ENCODE results near the gene ELP4.

ELP4 gene

GRCh38 chr11:31531293-31531692 is 21.7 kb downstream of the ELP4 start:
- H3K36me3 ChIP-seq (ENCODE audit: insufficient read depth, low read length): no peaks in the 10 kb centered on the region
- TF ChIP-seq EZH2phosphoT487 (IDR thresholded peaks at IDR 0.05; ENCODE audit: borderline replicate concordance) (no peak), CTCF (conservative IDR thresholded peaks at IDR 0.05; ENCODE audit: low read length) (no peak)
- H3K4me2 ChIP-seq (ENCODE audit: low read depth, low read length, poor library complexity, severe bottlenecking): no peak overlapping the region
- no peaks in the 10 kb centered on the region for H4K20me1 ChIP-seq (ENCODE audit: insufficient read depth, low read length, poor library complexity, severe bottlenecking)
- H3K9me2 ChIP-seq (replicated peaks; ENCODE audit: low read depth, low read length): no peaks in the 10 kb centered on the region
- H3K27me3 ChIP-seq (ENCODE audit: insufficient read depth, low read length, poor library complexity, severe bottlenecking): no peaks in the 10 kb centered on the region
- peaks cover 18% of the 10 kb centered on the region for H3K4me1 ChIP-seq (ENCODE audit: insufficient read depth, low read length, poor library complexity, severe bottlenecking)
- no peak overlapping the region for H3K9ac ChIP-seq (ENCODE audit: low read depth, low read length, poor library complexity, severe bottlenecking)
- no peaks in the 10 kb centered on the region for H3K9me3 ChIP-seq (ENCODE audit: insufficient read depth, low read depth, low read length)
- no peak overlapping the region for H3K4me3 ChIP-seq (ENCODE audit: low read length, poor library complexity, severe bottlenecking)
- no peaks in the 10 kb centered on the region for H3K79me2 ChIP-seq (ENCODE audit: insufficient read depth, low read length)
- H3F3A ChIP-seq (ENCODE audit: low read depth): 0 out of 2 replicates have a peak, but pooled peaks cover 4% of the 10 kb centered on the region
- H2AFZ ChIP-seq (ENCODE audit: low read length): no peak overlapping the region

GRCh38 chr11:31535479-31535878 is 25.9 kb downstream of the ELP4 start:
- Histone ChIP-seq H3K9me2 (replicated peaks; ENCODE audit: low read depth, low read length) (no peaks in the 10 kb centered on the region), H3K27me3 (ENCODE audit: insufficient read depth, low read length, poor library complexity, severe bottlenecking) (no peaks in the 10 kb centered on the region), H3K4me2 (ENCODE audit: low read depth, low read length, poor library complexity, severe bottlenecking) (peak overlapping the region; percentile 31), H4K20me1 (ENCODE audit: insufficient read depth, low read length, poor library complexity, severe bottlenecking) (no peaks in the 10 kb centered on the region), H3K4me3 (ENCODE audit: low read length, poor library complexity, severe bottlenecking) (no peak overlapping the region), H3K9ac (ENCODE audit: low read depth, low read length, poor library complexity, severe bottlenecking) (no peak overlapping the region), H3K4me1 (ENCODE audit: insufficient read depth, low read length, poor library complexity, severe bottlenecking) (peaks cover 13% of the 10 kb centered on the region), H3K79me2 (ENCODE audit: insufficient read depth, low read length) (no peaks in the 10 kb centered on the region), H3K9me3 (ENCODE audit: insufficient read depth, low read depth, low read length) (no peaks in the 10 kb centered on the region), H2AFZ (ENCODE audit: low read length) (no peak overlapping the region), H3F3A (ENCODE audit: low read depth) (0 out of 2 replicates have a peak, but pooled peaks cover 4% of the 10 kb centered on the region), H3K36me3 (ENCODE audit: insufficient read depth, low read length) (no peaks in the 10 kb centered on the region)
- TF ChIP-seq CTCF (conservative IDR thresholded peaks at IDR 0.05; ENCODE audit: low read length) (no peak), EZH2phosphoT487 (IDR thresholded peaks at IDR 0.05; ENCODE audit: borderline replicate concordance) (no peak)

- H3K27me3 ChIP-seq (ENCODE audit: insufficient read depth, low read length, poor library complexity, severe bottlenecking): no peaks in the 10 kb centered on the region
- no peaks in the 10 kb centered on the region for H3K4me1 ChIP-seq (ENCODE audit: insufficient read depth, low read length, poor library complexity, severe bottlenecking)
Measured at GRCh38 chr11:31542862-31543261, 33.3 kb downstream of the ELP4 start.

More at GRCh38 chr11:31542862-31543261, 33.3 kb downstream of the ELP4 start:
- H3K9me3 ChIP-seq (ENCODE audit: insufficient read depth, low read depth, low read length): 0 out of 2 replicates have a peak, but pooled peaks cover 4% of the 10 kb centered on the region
- H3K79me2 ChIP-seq (ENCODE audit: insufficient read depth, low read length): no peaks in the 10 kb centered on the region
- H3K36me3 ChIP-seq (ENCODE audit: insufficient read depth, low read length): peaks cover 4% of the 10 kb centered on the region
- TF ChIP-seq CTCF (conservative IDR thresholded peaks at IDR 0.05; ENCODE audit: low read length) (no peak), EZH2phosphoT487 (IDR thresholded peaks at IDR 0.05; ENCODE audit: borderline replicate concordance) (no peak)
- H3F3A ChIP-seq (ENCODE audit: low read depth): no peaks in the 10 kb centered on the region
- H4K20me1 ChIP-seq (ENCODE audit: insufficient read depth, low read length, poor library complexity, severe bottlenecking): no peaks in the 10 kb centered on the region
- no peak overlapping the region for H2AFZ ChIP-seq (ENCODE audit: low read length)
- H3K4me2 ChIP-seq (ENCODE audit: low read depth, low read length, poor library complexity, severe bottlenecking): no peak overlapping the region
- H3K9ac ChIP-seq (ENCODE audit: low read depth, low read length, poor library complexity, severe bottlenecking): no peak overlapping the region
- H3K4me3 ChIP-seq (ENCODE audit: low read length, poor library complexity, severe bottlenecking): no peak overlapping the region
- no peaks in the 10 kb centered on the region for H3K9me2 ChIP-seq (replicated peaks; ENCODE audit: low read depth, low read length)
